Ovary (tissue), 9 donors: ENCODE measurements around the gene PDK3. TPM values are rescaled to one million over a fixed set of nuclear protein-coding genes. Genes with fewer than 3 reads are reported as not detected.

ENCODE experiments used
- DNase-seq, 5 donors: peaks; one replicate each; pipeline ENCODE4 v3.0.0-alpha.2; 2019 to 2020
- H3K27ac ChIP-seq, 2 donors: fragments of 200-600 bp; one replicate each; pipeline versions ENCODE4 v1.5.1 to v1.8.0; 2019 to 2022
- H3K27me3 ChIP-seq: fragments of 200-600 bp; one replicate; pipeline ENCODE4 v1.8.0; 2022
- H3K36me3 ChIP-seq: fragments of 200-600 bp; sonication (generic); one replicate; pipeline ENCODE4 v1.5.1; 2019
- H3K4me1 ChIP-seq: one replicate; pipeline ENCODE4 v1.8.1; 2013; ENCODE audit warnings: mild to moderate bottlenecking, moderate library complexity; ENCODE audit not compliant: insufficient read depth
- H3K4me3 ChIP-seq: fragments of 200-600 bp; sonication (generic); one replicate; pipeline ENCODE4 v1.5.1; 2017
- H3K9me3 ChIP-seq, 2 donors: fragments of 200-600 bp in 1 of 2; sonication (generic) in 1 of 2; one replicate each; pipeline versions ENCODE4 v1.5.1 to v1.8.1; 2013 to 2019; ENCODE audit warnings: mild to moderate bottlenecking in 1 of 2, moderate library complexity in 1 of 2
- EP300 ChIP-seq: sonication (generic); formaldehyde crosslinking; IDR thresholded peaks from one replicate; pipeline ENCODE4 v1.6.1; 2017; ENCODE audit warnings: antibody characterized with exemption
- POLR2A ChIP-seq: fragments of 450-650 bp; IDR thresholded peaks from one replicate; pipeline ENCODE4 v1.6.1; 2017; ENCODE audit warnings: antibody characterized with exemption, mild to moderate bottlenecking, moderate library complexity
- WGBS, 3 donors: extraction: QIAGEN DNeasy Blood & Tissue Kit in 1 of 3; methylation state at CpG; one replicate each; pipeline versions ENCODE4 v1.1.5 to v1.1.7; 2013 to 2017; 5-methylcytosine and 5-hydroxymethylcytosine counted together
- intact Hi-C, 4 donors: fragments of 100-400 bp; cut with DNase I; formaldehyde crosslinking; loops; one replicate each; pipeline versions ENCODE4 v1.11.0 to v1.15.1; 2022 to 2023
- polyA plus RNA-seq, 2 donors: library from polyadenylated mRNA; stranded (reverse); fragments of 200-250 nt in 1 of 2; fragments of 350-450 nt in 1 of 2; fragmentation: Illumina TruSeq in 1 of 2; extraction: RNeasy Lipid Tissue Mini Kit (QIAGEN cat#74804) in 1 of 2; gene quantifications; one replicate each; pipeline ENCODE4 v1.2.3, GENCODE V29; 2013 to 2014
- total RNA-seq, 7 donors: library from RNA; depleted of rRNA in 2 of 7; stranded (reverse); fragments of >200 nt in 2 of 7; fragmentation: NEBNext Ultra II Directional in 3 of 7; extraction: Animal tissue kit (Norgen Biotek cat#: 25700) in 3 of 7; gene quantifications; one replicate each; pipeline versions ENCODE4 v1.1.0 to v1.2.4, GENCODE V29; 2016 to 2023
- TF ChIP-seq, protein P1 (sequence below), 3 donors: fragments of 450-650 bp in 2 of 3; fragments of 200-600 bp in 1 of 3; IDR thresholded peaks; one replicate each; pipeline versions ENCODE4 v1.5.1 to v1.8.0; 2016 to 2022; ENCODE audit warnings: antibody characterized with exemption in 3 of 3, mild to moderate bottlenecking in 1 of 3
- donor health status: DM: no; HTN: no; CAD: no; lungs with moderate emphysema.
- donor health status: DM: no; HTN: no; CAD: no.
- donor health status: Bipolar disorder and iron deficiency.
- donor health status: DM: yes; HTN: yes; CAD: no.
- donor health status: DM: no; HTN: no; CAD: no.
- donor health status: DM: yes; HTN: yes; CAD: no.

PDK3 gene
- total and polyA plus RNA-seq, 9 donors = 3.1 to 30.9 (median 20.2) TPM

DNA sequence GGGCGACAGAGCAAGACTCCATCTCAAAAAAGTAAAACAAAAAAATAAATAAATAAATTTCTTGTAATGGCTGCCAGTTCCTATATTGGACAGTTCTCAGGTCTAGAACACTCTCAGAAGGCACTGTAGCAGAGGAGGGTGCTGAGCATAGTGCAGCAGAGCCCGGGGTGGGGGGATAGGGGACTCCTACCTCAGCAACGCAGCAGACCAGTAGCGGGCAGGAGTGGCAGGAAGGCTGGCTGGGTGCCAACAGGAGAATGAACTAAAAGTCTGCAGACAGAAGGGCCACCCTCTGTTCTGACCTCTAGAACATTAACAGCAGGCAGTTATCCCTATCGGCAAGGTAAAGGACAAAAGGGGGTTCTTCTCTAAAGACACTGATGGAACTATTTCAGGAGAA lies 20.2 kb downstream of the PDK3 start:
- Histone ChIP-seq H3K36me3 (no peaks in the 10 kb centered on the region), H3K9me3 (no peaks in the 10 kb centered on the region), H3K4me3 (no peak overlapping the region), H3K4me1 (no peaks in the 10 kb centered on the region), H3K27me3 (no peaks in the 10 kb centered on the region), H3K27ac (no peak overlapping the region)
- 75 to 91% (median 90%) methylated on average over 5 of the region's 5 CpGs for WGBS, 3 donors
- intact Hi-C loops = loop anchor here in 1 of 4 donors (10.0 kb wide), 1 partner anchor 71 kb away; no protein-coding TSS in a partner anchor
- DNase-seq = no peak
- TF ChIP-seq, protein P1, sequence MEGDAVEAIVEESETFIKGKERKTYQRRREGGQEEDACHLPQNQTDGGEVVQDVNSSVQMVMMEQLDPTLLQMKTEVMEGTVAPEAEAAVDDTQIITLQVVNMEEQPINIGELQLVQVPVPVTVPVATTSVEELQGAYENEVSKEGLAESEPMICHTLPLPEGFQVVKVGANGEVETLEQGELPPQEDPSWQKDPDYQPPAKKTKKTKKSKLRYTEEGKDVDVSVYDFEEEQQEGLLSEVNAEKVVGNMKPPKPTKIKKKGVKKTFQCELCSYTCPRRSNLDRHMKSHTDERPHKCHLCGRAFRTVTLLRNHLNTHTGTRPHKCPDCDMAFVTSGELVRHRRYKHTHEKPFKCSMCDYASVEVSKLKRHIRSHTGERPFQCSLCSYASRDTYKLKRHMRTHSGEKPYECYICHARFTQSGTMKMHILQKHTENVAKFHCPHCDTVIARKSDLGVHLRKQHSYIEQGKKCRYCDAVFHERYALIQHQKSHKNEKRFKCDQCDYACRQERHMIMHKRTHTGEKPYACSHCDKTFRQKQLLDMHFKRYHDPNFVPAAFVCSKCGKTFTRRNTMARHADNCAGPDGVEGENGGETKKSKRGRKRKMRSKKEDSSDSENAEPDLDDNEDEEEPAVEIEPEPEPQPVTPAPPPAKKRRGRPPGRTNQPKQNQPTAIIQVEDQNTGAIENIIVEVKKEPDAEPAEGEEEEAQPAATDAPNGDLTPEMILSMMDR (IDR thresholded peaks at IDR 0.05) = no peak
- TF ChIP-seq POLR2A = no peak
- no peak for TF ChIP-seq EP300

DNA sequence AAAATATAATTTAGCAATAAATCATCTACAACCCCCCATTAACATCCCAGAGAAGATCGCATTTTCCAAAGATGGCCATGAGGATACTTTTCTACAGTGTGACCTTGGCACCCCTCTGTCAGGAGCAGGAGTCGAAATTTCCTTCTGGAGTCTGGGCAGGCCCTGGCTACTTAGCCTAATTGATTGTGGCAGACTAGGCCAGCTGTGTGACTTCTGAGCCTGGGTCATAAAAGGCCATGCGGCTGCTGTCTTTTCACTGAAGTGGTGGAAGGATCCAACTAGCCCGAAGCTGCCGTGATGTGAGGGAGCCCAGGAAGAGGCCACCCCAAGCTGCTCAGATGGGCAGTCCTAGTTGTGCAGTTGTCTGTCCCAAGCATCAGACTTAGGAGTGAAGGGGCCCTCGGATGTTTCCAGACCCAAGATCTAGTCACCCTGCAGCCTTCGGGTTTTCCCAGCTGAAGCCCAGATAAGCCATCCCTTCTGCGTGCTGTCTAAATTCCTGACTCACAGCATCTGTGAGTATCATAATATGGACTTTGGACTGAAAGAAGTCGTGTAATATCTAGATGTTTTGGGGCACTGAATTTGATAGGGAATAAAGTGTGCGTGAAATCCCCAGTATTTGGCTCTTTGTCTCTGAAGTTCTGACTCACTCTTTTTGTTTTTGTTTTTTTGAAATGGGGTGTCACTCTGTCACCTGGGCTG lies 21.0 kb downstream of the PDK3 start:
- no peaks in the 10 kb centered on the region for H3K36me3 ChIP-seq
- no peak for DNase-seq
- H3K4me1 ChIP-seq = no peaks in the 10 kb centered on the region
- H3K27me3 ChIP-seq = no peaks in the 10 kb centered on the region
- no peaks in the 10 kb centered on the region for H3K9me3 ChIP-seq
- no peak for TF ChIP-seq EP300
- TF ChIP-seq, protein P1 (IDR thresholded peaks at IDR 0.05) = no peak
- no peak for TF ChIP-seq POLR2A
- intact Hi-C loops = loop anchor here in 1 of 4 donors (10.0 kb wide), 1 partner anchor 71 kb away; no protein-coding TSS in a partner anchor
- H3K4me3 ChIP-seq = no peak overlapping the region
- H3K27ac ChIP-seq = no peak overlapping the region
- WGBS, 3 donors = 85 to 91% (median 86%) methylated on average over 10 of the region's 10 CpGs

DNA sequence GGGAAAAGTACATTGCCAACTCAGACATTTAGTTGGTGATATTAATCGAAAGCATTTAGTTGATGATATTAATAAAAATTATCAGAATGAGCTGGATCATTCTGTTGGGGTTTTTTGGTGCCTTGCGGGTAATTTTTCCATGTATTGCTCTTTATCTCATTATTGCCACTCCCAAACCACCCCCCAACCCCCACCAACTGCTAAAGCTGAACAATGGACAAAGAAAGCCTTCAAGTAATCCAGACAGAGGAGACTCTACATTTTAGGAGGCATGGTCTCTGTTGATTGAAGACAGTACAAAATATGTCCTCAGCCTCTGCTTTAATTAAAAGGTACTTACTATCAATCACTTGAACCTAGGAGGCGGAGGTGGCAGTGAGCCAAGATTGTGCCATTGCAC lies 22.5 kb downstream of the PDK3 start:
- Histone ChIP-seq H3K27ac (no peak overlapping the region), H3K9me3 (no peaks in the 10 kb centered on the region), H3K4me3 (no peak overlapping the region), H3K4me1 (no peaks in the 10 kb centered on the region), H3K36me3 (no peaks in the 10 kb centered on the region), H3K27me3 (no peaks in the 10 kb centered on the region)
- WGBS, 3 donors = 84 to 90% (median 86%) methylated on average over 3 of the region's 3 CpGs
- intact Hi-C loops = loop anchor here in 1 of 4 donors (10.0 kb wide), 1 partner anchor 73 kb away; no protein-coding TSS in a partner anchor
- TF ChIP-seq, protein P1 (IDR thresholded peaks at IDR 0.05) = no peak
- DNase-seq = no peak

DNA sequence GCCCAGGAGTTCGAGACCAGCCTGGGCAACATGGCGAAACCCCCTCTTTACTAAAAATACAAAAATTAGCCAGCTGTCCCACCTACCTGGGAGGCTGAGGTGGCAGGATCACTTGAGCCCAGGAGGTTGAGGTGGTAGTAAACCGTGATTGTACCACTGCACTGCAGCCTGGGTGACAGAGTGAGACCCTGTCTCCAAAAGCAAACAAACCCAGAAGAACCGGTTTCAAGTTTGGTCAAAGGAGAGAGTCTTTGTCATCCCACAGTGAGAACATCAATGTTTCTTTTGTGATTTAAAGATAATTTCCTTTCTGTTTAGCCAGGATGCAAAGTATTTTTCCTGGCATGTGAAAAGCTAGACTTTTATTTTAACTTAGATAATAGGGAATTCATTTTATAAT lies 26.7 kb downstream of the PDK3 start:
- intact Hi-C loops = loop anchor here in 1 of 4 donors (10.0 kb wide), 1 partner anchor 97 kb away; no protein-coding TSS in a partner anchor
- no peak overlapping the region for H3K4me3 ChIP-seq
- no peaks in the 10 kb centered on the region for H3K4me1 ChIP-seq
- H3K27ac ChIP-seq = no peak overlapping the region
- WGBS, 3 donors = 78 to 87% (median 82%) methylated on average over 4 of the region's 4 CpGs
- DNase-seq = no peak
- no peaks in the 10 kb centered on the region for H3K36me3 ChIP-seq
- no peaks in the 10 kb centered on the region for H3K27me3 ChIP-seq
- H3K9me3 ChIP-seq = no peaks in the 10 kb centered on the region
- TF ChIP-seq, protein P1 (IDR thresholded peaks at IDR 0.05) = no peak
- no peak for TF ChIP-seq POLR2A
- TF ChIP-seq EP300 = no peak
